AG08395 (cell line): Measurements from ENCODE around the gene TREX2.
A peak's percentile ranks its signal among the peaks of the same experiment; 100 is the strongest.

Source experiments
- DNase-seq: peaks from one replicate; pipeline ENCODE4 v3.0.0; 2012; ENCODE audit warnings: mixed read lengths, low spot score

TREX2 gene

DNA sequence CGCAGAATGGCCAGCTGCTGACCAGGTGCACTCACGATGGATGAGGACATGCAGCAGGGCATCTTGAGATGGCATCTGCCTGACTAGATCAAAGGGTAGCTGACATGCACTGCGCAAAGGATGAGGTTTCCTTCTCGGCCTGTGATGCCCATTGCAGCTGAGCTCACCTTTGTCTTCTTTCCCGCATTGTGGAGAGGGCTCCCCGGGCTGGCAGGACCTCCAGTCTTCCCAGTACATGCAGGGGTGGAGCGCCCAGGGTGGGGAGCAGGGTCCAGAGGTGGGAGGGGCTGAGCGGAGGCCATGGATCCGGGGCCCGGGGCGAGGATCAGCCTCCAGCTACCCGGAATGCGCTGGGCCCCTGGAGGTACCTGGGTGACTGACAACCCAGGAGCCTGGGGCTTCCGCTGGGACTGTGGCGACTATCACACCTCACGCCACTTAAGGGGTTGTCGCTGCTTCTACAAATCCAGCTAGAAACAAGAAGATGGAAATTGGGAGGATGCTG is 12.0 kb downstream of the TREX2 start:
- no peak for DNase-seq

DNA sequence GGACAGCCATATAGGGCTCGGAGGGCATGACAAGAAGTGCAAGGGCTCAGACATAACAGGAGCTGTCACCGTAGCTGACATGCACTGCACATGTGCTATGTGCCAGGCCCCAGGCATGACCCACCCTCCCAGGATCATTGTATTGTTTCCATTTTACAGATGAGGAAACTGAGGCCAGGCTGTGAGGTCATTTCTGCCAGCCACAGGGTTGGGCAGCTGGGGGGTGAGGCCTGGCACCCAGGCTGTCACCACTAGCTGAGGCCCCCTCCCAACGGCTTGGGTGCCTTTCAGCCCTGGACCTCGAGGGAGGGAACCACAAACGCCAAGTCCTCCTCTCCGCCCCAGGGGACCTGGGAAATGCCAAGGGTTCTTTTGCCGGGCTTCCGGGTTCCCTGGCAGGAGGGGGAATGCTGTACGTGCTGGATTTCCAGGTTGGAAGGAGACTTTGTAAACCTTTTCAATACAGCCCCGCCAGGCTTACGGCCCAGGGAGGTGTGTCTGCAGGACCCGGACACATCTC is 12.6 kb downstream of the TREX2 start:
- no peak for DNase-seq

DNA sequence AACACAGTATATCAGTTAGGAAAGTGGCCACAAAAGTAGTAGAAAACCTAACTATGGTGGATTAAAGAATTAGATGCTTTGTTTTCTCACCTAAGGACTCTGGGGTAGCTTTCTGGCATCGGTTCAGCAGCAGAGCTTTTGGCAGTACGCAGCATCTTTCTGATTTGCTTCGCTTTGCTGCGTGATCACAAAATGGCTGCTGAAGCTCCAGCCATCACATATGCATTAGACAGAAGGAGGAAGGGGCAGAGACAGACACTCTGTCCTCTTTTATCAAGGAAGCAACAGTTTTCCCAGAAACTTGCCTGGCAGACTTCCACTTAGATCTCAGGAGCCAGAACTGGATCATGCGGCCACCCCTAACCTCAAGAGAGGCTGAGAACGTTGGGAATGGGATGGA is 15.1 kb downstream of the TREX2 start:
- DNase-seq = no peak

DNA sequence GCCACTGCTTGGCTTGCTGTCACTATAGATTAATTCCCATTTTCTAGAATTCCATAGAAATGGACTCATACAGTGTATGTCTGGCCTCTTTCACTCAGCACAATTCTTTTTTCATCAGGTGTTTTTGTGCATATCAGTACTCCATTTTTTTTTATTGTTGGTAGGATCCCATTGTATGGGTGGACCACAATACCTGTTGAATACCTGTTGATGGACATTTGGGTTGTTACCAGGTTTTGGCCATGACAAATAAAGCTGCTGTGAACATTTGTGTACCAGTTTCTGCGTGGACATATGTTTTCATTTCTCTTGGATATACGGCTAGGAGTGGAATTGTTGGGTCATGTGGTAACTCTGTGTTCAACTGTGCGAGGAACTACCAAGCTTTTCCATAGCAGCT is 19.7 kb downstream of the TREX2 start:
- no peak for DNase-seq

DNA sequence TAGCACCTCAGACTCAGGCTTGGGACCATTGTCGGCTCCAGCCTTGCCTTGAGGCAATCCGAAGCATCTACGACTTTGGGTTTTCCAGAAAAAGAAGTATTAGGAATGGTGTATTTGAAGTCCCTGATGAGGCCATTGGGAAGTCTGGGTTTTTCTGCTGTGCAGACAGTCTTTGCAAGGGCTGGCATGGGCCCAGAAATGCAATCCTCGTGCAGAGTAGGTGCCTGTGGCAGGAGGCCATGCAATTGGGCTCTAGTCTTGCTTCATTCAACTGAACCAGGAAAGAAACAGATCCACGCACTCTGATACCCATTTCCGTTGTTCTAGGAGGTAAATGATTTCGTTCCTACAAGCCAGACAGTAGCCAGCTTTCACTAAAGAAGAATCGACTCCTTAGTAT is 22.2 kb downstream of the TREX2 start:
- DNase-seq = no peak

DNA sequence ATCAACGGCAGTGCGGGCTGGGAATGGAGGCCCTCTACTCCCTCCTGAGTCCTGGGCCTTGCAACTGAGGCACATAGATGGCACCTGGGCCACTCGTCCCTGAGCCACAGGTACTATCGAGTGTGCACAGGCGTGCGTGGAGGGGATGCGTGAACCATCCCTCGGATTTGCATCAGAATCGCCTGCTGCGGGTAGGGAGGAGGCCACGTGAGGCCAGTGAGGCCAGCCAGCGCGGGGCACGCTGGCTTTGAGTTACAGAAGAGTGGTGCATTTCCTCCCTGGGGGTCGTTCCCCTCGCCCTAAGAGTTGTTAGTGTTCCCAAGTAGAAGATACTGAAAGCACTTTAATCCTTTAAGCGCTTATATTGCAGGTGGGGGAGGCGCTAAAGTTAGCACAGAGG is 24.0 kb downstream of the TREX2 start:
- no peak for DNase-seq

DNA sequence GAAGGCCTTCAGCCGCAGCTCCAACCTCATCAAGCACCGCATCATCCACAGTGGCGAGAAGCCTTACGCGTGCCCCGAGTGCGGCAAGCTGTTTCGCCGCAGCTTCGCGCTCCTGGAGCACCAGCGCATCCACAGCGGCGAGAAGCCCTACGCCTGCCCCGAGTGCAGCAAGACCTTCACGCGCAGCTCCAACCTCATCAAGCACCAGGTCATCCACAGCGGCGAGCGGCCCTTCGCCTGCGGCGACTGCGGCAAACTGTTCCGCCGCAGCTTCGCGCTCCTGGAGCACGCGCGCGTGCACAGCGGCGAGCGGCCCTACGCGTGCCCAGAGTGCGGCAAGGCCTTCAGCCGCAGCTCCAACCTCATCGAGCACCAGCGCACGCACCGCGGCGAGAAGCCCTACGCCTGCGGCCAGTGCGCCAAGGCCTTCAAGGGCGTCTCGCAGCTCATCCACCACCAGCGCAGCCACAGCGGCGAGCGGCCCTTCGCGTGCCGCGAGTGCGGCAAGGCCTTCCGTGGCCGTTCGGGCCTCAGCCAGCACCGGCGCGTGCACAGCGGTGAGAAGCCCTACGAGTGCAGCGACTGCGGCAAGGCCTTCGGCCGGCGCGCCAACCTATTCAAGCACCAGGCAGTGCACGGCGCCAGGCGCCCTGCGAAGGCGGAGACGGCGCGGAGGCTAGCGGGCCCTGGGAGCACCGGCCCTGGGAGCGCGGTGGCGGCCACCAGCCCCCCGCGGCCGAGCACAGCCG is 24.8 kb downstream of the TREX2 start:
- DNase-seq = no peak

DNA sequence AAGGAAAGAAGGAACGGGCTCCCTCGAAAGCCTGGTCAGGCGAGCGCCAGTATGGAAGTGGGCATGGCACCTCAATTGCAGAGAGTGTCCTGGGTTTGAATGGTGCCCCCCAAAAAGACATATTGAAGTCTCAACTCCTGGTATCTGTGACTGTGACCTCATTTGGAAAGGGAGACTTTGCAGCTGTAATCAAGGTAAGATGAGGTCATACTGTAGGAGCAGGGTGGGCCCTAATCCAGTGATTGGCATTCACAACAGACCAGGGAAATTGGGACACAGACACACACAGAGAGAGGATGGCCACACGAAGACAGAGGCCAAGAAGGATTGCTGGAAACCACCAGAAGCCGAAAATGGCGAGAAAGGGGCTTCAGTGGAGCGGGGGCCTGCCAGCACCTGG is 28.2 kb downstream of the TREX2 start:
- no peak for DNase-seq

DNA sequence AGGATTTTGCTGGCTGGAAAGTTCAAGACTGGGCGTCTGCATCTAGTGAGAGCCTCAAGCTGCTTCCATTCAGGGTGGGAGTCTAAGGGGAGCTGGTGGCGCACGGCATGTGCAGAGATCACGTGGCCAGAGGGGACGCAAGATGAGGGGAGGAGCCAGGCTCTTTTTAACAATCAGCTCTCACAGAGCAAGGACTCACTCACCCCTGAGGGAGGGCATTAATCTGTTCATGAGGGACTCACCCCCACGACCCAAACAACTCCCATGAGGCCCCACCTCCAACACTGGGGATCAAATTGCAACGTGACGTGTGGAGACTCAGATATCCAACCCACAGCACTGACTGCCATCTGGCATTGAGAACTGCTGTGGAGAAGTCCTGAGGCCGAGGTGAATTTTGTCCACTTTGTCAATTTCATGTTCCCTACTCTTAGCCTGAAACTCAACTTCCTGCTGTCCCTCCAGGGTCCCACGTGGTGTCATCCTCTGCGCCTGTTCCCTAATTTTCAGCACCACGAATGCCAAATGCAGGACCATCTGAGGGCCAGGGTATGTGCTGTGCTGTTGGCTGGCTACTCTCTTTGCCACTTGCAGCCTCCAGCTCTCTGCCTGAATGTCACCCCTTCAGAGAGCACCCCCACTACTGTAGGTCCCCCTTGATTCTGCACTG is 28.9 kb downstream of the TREX2 start:
- DNase-seq = no peak

DNA sequence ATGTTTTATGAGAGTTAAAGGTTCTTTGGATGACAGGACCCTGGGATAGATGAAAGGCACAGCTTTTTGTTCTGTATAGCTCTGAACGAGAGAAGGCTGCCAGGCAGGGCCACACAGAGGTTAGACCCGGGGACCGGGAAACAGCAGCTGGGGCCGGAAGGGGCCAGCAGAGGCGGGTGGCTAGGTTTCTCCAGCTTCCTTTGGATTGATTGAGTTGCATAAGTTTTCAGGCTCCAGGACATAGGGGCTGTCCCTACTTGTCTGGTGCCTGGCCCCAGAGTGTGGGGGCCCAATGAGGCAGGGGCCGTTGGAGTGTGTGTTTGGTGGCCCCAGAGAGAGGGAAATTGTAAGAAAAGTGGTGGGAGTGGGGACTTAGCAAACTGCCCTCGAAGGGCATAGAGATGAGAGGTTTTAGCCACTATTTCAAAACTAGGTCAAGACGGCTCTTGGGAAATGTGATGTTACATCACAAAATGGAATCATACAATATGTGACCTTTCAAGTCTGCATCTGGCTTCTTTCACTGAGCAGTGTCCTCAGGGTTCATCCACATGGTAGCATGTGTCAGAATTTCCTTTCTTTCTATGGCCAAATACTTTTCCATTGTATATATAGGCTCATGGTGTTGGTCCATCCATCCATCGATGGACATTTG is 30.9 kb downstream of the TREX2 start:
- DNase-seq = no peak

DNA sequence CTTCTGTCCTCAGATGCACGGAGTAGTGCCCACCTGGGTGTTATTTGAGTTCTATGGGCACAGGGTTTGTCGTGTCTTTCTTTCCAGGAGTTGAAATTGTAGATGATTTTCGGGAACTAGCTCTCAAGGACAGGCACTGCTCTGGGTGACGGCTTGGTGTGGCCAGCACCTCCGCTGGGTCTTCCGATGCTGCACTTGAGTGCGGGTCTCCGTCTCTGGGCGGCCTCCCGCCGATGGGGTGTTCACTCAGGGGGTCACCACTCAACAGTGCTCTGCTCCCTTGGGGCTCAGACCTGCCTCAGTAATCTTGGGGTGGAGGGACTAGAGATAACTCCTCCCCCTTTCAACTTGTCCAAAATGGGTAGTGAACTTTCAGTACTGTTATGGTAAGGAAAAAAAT is 32.1 kb downstream of the TREX2 start:
- DNase-seq = no peak

DNA sequence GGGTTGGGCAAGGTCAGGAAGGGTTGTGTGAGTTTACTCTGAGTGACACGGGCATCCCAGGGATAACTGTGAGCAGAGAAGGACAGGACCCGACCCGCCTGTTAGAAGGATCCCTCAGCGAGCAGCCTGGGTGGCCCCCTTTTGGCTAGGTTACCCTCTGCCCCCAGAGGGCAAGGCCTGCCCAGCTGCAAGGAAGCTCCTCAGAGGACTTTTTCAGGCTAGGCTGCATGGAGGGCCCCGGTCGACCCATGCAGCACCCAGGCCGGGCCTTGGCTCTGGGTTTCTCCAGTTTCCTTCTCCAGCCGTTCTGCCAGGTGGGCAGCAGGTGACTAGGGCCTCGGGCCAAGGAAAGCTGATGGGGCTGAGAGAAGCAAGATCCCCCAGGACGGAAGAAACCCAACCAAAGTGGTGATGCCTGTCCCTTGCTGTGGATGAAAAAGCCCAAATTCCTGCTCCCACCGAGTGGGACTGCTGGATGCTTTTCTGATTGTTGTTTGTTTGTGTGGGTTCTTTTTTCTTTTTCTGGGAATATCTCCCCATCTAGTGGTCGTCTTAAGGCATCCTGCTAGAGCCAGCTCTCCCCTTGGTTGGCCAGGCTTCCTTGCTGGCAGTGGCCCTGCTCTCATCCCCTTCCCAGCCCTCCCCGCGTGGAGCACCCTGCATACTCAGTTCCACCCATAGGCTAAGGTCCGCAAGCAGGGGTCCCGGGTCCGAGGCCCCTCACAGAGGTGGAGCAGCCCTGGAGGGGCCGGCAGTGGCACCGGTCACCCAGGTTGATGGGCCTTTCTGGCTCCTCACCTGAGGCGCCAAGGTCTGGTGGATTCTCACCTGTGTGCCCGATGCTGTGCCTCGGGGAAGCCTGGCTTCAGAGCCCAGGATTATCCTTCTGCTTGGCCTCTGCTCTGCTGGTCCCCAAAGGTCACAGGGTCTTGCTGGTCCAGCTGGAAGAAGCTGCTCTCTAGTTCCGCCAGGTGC is 32.8 kb downstream of the TREX2 start:
- no peak for DNase-seq

DNA sequence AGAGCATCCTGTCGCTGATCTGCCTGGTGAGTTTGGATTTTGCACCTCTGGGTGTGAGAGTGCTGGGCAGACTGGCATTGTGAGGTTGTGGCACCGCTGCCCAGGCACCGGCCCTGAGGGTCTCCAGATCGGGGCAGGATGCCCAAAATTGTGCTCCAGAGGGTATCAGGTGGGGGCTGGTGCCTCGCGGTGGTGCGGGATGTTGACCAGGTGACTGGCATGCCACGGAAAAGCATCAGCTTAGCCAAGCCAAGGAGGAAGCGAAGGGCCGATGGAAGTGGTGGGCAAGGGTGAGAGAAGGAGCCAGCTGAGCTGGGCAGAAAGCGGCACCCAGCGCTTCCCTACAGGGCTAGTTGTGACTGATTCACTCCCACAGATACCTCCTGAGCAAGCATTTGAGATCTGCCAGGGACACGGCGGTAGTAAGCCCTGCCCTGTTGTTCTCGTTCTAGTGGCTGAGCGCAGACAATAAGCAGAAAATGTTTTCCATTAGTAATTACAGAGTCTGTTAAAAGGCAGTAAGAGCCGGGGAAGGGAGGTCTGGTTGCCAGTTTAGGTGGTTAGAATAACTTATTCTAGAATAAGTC is 33.8 kb downstream of the TREX2 start:
- DNase-seq = no peak

DNA sequence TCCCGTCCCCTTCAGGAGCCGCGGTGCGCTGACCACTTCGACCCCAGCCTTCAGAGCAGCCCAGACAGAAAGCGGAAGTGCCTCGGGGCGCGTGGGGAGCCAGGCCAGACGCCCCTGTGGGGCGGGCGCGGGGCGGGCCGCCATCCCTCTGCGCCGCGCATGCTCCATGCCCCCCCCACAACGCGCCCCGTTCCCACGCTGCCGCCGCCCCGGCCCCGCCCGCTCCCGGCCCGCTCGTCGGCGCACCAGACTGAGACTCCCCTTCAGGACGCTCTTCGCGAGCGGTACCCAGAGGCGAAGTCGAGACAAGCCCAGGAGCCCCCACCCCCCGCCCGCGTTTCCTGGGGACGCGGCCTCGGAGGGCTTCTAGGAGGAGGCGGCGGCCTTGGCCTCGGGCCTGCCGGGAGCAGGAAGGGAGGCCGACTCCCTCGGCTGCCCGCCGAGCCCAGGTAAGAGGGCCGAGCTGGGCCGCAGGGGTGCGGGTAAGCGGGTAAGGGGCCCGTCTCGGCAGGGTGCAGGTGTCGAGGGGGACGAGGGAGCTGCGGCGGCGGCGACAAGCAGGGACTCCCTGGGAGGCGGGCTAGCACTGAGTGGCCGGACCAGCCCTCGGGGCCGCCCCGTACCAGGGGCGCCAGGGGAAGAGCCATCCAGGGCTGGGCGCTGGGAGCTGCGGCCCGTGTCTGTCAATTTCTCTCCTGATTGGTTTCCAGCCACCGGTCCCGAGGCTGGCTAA is 34.4 kb downstream of the TREX2 start, which contains the start of gene ZFP92:
Gene ZFP92, plus strand, starts transcription at position 218 of the 733 bp plus-strand sequence. CDS start 6,851 bp downstream, outside the sequence.
- peak; percentile 37 for DNase-seq

DNA sequence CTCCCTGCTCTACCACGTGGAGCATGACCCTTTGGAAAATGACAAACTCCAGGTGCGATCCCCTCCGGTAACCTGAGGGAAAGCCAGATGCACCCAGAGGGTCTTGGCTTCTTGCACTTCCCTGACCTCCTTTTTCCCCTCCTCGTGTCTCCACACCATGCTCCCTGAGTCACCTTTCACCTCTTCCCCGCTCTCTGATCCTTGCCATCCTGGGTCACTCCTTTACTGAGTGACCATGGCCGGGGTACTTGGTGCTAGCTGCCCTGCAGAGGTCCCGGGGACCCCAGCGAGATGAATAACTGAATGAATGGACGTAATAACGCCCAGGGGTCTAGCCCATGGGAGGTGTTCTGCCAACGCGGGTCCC is 35.0 kb downstream of the TREX2 start:
- DNase-seq = no peak

DNA sequence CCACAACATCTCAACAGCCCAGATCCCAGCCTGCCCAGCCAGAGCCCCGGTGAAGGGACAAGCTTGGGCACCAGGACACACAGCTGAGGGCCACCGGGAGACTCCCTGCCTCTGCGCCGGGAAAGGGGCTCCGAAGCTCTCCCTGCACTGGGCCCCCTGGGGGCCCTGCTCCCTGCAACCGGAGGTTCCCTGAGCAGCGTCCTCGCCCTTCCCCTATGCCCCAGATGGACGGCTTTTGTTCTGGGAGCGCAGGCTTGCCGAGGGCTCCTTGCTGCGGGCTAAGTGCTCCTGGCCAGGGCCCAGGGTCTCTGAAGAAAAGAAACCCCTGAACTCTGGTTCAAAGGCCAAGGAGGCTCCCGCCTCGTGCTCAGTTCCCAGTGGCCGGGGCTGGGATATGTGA is 35.5 kb downstream of the TREX2 start:
- DNase-seq = no peak

DNA sequence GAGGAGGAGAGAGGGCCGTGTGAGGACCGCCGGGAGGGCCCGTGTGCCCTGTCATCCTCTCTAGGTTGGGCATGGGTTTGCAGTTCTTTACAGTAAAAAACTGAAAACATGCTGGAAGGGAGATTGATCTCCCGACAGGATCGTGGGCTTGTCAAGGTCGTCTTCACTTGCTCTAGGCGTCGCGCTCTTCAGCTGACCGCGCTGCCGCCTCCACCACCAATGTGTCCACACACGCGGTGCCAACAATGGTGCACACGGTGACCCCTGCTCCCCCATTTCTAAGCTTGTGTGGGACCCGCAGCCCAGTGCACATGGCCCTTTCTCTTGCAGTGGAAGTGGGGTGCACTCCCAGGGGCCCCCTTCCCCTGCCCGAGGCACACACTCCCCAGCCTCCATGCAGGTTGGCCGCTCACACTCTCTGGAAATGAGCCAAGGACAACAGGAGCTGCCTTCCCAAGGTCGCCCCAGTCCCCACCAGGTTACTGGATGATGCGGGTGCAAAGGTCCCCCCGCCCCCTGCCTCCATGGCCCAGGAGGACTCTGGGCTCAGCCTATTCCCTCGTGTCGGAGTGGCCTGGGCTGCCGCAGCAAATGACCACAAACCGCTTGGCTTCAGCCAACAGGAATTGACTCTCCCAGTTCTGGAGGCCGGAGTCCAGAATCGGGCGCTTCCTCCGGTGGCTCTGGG is 36.3 kb downstream of the TREX2 start:
- no peak for DNase-seq

DNA sequence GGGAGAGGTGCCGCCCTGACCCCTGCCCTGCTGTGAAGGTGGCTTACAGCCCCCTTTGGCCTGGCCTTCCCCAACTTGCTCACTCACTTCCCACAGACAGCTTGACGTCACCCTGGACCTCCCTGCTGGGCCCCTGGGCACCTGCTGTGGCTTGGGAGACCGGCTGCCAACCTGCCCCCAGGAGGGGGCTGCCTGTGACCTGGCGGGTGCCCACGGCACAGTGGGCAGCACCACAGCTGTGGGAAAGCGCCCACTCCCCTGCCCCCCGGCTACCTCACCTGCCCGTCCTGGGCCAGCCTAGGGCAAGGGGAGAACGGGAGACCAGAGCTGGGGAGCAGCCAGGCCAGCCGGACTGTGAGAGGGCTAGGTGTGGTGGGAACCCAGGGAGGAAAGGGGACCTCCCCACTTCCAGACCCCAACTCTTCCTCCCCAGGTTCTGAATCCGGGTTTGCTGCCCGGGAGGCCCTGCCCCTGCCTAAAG is 36.9 kb downstream of the TREX2 start:
- no peak for DNase-seq

DNA sequence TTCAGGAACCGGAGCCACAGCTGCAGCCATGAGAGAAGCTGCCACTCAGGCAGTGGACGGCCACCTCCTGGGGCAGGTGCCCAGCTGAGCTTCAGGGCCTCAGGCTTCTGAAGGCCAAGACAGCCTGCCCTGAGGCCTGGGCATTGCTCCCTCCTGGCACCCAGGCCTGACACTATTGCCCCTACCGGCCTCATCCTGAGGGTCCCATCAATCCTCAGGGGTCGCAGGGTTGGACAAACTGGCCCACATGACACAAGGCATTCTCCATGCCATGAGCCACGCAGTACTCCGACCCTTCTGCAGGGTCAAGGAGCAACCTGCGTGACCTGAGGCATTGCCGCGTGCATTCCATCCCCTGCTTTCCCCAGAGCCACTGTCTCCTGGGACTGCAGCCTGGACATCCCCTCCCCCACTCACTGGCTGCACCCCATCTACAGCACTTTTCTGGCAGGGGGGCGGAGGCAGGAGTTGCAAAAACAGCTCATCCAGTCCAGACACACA is 37.6 kb downstream of the TREX2 start:
- no peak for DNase-seq

DNA sequence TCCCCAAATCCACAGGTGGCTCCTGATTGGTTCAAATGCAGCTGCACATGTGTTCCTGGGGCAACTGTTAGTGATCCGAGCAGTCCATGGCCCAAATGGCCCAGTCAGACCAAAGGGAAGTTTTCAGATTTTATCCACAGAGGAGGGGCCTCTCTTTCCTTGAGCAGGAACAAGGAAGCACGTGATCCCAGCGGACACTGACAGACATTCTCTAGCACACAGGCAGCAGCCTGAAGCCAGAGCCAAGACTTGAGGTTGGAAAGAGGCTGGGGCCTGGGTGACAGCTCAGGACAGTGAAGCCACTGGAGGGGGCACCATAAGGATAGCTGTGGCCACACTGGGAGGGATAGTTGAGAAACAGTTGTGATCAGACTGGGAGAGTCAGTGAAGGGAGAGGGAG is 38.1 kb downstream of the TREX2 start:
- no peak for DNase-seq
